NT2/D1 (cell line): ENCODE results near the gene ZNF536.

Experiments used
- DNase-seq: peaks from one replicate; pipeline ENCODE4 v3.0.0-alpha.2; 2011; ENCODE audit warnings: low read depth, low spot score
- H3K27me3 ChIP-seq: 2 replicates; pipeline ENCODE4 v1.6.0; 2011; ENCODE audit warnings: mild to moderate bottlenecking; ENCODE audit not compliant: insufficient read length, insufficient read depth
- H3K36me3 ChIP-seq: 2 replicates; pipeline ENCODE4 v1.6.1; 2011; ENCODE audit warnings: mild to moderate bottlenecking, low read length, mixed read lengths; ENCODE audit not compliant: insufficient read depth, insufficient read length
- H3K4me1 ChIP-seq: 2 replicates; pipeline ENCODE4 v1.5.1; 2011; ENCODE audit not compliant: insufficient read depth, insufficient read length
- H3K4me3 ChIP-seq: 2 replicates; pipeline ENCODE4 v1.5.1; 2011; ENCODE audit warnings: low read depth; ENCODE audit not compliant: insufficient read length
- H3K9ac ChIP-seq: 2 replicates; pipeline ENCODE4 v1.6.0; 2011; ENCODE audit warnings: low read depth; ENCODE audit not compliant: insufficient read length
- H3K9me3 ChIP-seq: 2 replicates; pipeline ENCODE4 v1.5.1; 2011; ENCODE audit warnings: mild to moderate bottlenecking, low read length; ENCODE audit not compliant: insufficient read depth
- SUZ12 ChIP-seq: IDR thresholded peaks from 2 replicates; pipeline ENCODE4 v1.6.1; 2011; ENCODE audit not compliant: insufficient read length, insufficient read depth; ENCODE audit errors: extremely low read depth
- YY1 ChIP-seq: IDR thresholded peaks from 2 replicates; pipeline ENCODE4 v1.6.1; 2011; ENCODE audit not compliant: insufficient read length, insufficient read depth
- ZNF274 ChIP-seq: IDR thresholded peaks from 2 replicates; pipeline ENCODE4 v1.6.1; 2011; ENCODE audit warnings: mild to moderate bottlenecking, low read depth, low read length

The ZNF536 gene

GRCh38 chr19:30376272-30376671 is 4.1 kb downstream of the ZNF536 start:
- Histone ChIP-seq H3K9me3 (no peaks in the 10 kb centered on the region), H3K9ac (no peak overlapping the region), H3K36me3 (no peaks in the 10 kb centered on the region), H3K27me3 (peaks cover 28% of the 10 kb centered on the region), H3K4me1 (peaks cover 4% of the 10 kb centered on the region), H3K4me3 (no peak overlapping the region)
- no peak for TF ChIP-seq SUZ12
- no peak for TF ChIP-seq ZNF274
- no peak for TF ChIP-seq YY1
- DNase-seq, result no peak

GRCh38 chr19:30376826-30377425 is 4.7 kb downstream of the ZNF536 start:
- peaks cover 4% of the 10 kb centered on the region for H3K4me1 ChIP-seq
- H3K4me3 ChIP-seq, result no peak overlapping the region
- no peaks in the 10 kb centered on the region for H3K9me3 ChIP-seq
- H3K9ac ChIP-seq, result no peak overlapping the region
- TF ChIP-seq ZNF274, result no peak
- no peak for TF ChIP-seq SUZ12
- TF ChIP-seq YY1, result no peak
- DNase-seq, result no peak
- H3K27me3 ChIP-seq, result peaks cover 28% of the 10 kb centered on the region
- H3K36me3 ChIP-seq, result no peaks in the 10 kb centered on the region

- peaks cover 4% of the 10 kb centered on the region for H3K4me1 ChIP-seq
- no peaks in the 10 kb centered on the region for H3K9me3 ChIP-seq
- H3K4me3 ChIP-seq, result no peak overlapping the region
- TF ChIP-seq ZNF274 (no peak), YY1 (no peak), SUZ12 (no peak)
- peaks cover 28% of the 10 kb centered on the region for H3K27me3 ChIP-seq
- H3K9ac ChIP-seq, result no peak overlapping the region
- no peak for DNase-seq
- no peaks in the 10 kb centered on the region for H3K36me3 ChIP-seq
Observed at GRCh38 chr19:30378701-30379100, 6.5 kb downstream of the ZNF536 start.

DNA sequence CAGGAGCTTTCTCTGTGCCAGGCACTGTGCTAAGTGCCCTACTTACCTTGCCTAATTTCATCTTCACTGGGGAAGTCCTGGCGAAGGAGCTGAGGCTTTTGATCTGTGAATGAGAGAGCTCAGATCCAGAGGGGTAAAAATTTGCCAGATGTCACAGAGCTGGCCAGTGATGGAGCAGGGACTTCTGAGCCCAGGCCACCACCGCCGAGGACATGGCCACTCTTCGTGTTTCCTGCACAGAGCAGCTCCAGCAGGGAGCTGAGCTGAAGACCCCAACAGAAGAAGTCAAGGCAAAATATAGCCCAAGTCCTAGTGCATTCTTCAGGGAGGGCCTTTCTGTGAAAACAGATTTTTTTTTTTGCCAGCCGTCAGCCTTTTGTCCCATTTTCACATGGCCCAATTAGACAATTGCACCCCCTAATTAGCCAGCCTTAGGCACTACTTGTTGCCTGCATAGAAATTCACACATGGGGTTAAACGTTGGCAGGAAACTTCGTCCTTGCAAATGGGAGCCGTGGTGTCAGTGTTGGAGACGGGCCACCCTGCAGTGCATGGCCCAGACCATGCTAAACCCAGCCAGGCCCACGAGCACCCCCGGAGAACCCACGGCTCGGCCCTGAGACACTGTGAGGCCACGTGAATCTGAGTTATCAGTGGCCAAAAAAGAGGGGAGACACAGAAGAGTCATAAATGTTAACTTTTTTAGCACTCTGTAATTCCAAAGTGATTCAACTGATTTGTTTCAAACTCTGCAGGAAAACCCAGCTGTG is 7.8 kb downstream of the ZNF536 start:
- no peak overlapping the region for H3K9ac ChIP-seq
- H3K4me3 ChIP-seq, result no peak overlapping the region

GRCh38 chr19:30381366-30381765 is 9.2 kb downstream of the ZNF536 start:
- Histone ChIP-seq H3K9ac (no peak overlapping the region), H3K9me3 (no peaks in the 10 kb centered on the region), H3K27me3 (peaks cover 2% of the 10 kb centered on the region), H3K4me1 (no peaks in the 10 kb centered on the region), H3K4me3 (no peak overlapping the region), H3K36me3 (no peaks in the 10 kb centered on the region)
- no peak for DNase-seq
- TF ChIP-seq YY1, result no peak
- TF ChIP-seq ZNF274, result no peak
- no peak for TF ChIP-seq SUZ12

More for the DNA sequence above, 7.8 kb downstream of the ZNF536 start:
- Histone ChIP-seq H3K9me3 (no peaks in the 10 kb centered on the region), H3K4me1 (peaks cover 4% of the 10 kb centered on the region), H3K27me3 (peaks cover 15% of the 10 kb centered on the region), H3K36me3 (no peaks in the 10 kb centered on the region)
- TF ChIP-seq SUZ12 (no peak), YY1 (no peak), ZNF274 (no peak)
- no peak for DNase-seq

DNA sequence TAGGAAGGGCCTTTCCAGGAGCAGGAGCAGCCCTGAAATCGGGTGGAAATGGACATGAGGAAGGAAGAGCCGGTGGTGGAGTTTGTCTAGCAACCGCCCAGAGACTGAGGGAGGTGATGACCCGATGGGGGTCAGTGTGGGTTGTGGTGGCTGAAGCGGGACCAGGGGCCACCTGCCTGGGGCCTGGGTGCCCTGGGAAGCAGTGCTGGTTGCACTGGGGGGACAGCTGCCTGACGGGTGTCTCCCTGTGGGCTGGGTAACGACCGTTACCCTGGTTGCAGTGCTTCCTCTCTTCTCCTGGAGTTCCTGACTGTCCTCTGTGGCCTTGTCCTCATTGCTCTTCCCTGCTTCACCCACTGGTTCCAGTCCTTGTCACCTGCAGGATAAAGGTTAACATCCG is 13.0 kb downstream of the ZNF536 start:
- Histone ChIP-seq H3K36me3 (no peaks in the 10 kb centered on the region), H3K9ac (no peak overlapping the region), H3K4me1 (no peaks in the 10 kb centered on the region), H3K4me3 (no peak overlapping the region), H3K9me3 (no peaks in the 10 kb centered on the region), H3K27me3 (no peaks in the 10 kb centered on the region)
- no peak for TF ChIP-seq SUZ12
- no peak for TF ChIP-seq YY1
- TF ChIP-seq ZNF274, result no peak
- no peak for DNase-seq

DNA sequence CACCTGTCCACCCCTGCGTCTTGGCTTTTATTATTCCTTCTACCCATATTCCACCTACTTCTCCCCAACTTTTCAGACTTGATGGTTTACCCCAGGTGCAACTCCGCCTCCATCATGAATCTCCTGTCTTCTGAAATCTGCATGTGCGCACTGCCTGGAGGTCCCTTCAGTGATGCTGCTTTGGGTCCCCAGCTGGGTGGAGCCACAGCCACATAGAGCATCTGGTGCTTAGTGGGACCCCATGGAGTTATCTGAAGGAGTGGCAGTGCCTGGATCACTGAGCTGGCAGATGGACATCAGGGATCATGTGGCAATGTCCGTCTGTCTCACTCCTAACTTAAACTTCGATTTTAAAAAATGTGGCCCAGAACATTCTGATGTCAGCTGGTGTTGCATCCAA is 13.5 kb downstream of the ZNF536 start:
- Histone ChIP-seq H3K9ac (no peak overlapping the region), H3K9me3 (no peaks in the 10 kb centered on the region), H3K4me1 (no peaks in the 10 kb centered on the region), H3K27me3 (no peaks in the 10 kb centered on the region), H3K4me3 (no peak overlapping the region), H3K36me3 (no peaks in the 10 kb centered on the region)
- no peak for TF ChIP-seq ZNF274
- TF ChIP-seq YY1, result no peak
- TF ChIP-seq SUZ12, result no peak
- no peak for DNase-seq
